Coronary artery (tissue), 2 donors: ENCODE data around the gene VPS36.
A peak's percentile ranks its signal among the peaks of the same experiment; 100 is the strongest.

Experiments used
- DNase-seq: peaks from one replicate; pipeline ENCODE4 v3.0.0-alpha.2; 2017; ENCODE audit warnings: low spot score
- H3K27ac ChIP-seq, 2 donors: fragments of 200-600 bp; sonication (generic); one replicate each; pipeline ENCODE4 v1.5.1; 2016 to 2019
- H3K4me3 ChIP-seq: fragments of 200-600 bp; sonication (generic); 2 replicates; pipeline ENCODE4 v1.5.1; 2016; ENCODE audit warnings: mild to moderate bottlenecking, moderate library complexity
- CTCF ChIP-seq: fragments of 200-600 bp; sonication (generic); IDR thresholded peaks from one replicate; pipeline ENCODE4 v1.5.1; 2019; ENCODE audit warnings: antibody characterized with exemption

The VPS36 gene

GRCh38 chr13:52449331-52450011 is 963 bp downstream of the VPS36 start:
- no peak for TF ChIP-seq CTCF
- peak overlapping the region; percentile 85 to 94 for H3K27ac ChIP-seq
- peak overlapping the region; percentile 77 for H3K4me3 ChIP-seq
- no peak for DNase-seq

- H3K4me3 ChIP-seq, result peak overlapping the region; percentile 77
- no peak for TF ChIP-seq CTCF
- DNase-seq, result no peak
- H3K27ac ChIP-seq, result no peak overlapping the region
These were observed 2.5 kb downstream of the VPS36 start for GRCh38 chr13:52447815-52448552.

GRCh38 chr13:52447354-52447753 is 3.1 kb downstream of the VPS36 start:
- no peak overlapping the region for H3K27ac ChIP-seq
- no peak overlapping the region for H3K4me3 ChIP-seq
- no peak for TF ChIP-seq CTCF
- DNase-seq, result no peak

- DNase-seq, result no peak
- TF ChIP-seq CTCF, result no peak
These were observed 4.2 kb downstream of the VPS36 start for GRCh38 chr13:52446265-52446664.

GRCh38 chr13:52432456-52432855 is 18.0 kb downstream of the VPS36 start:
- no peak for TF ChIP-seq CTCF
- DNase-seq, result no peak
- Histone ChIP-seq H3K27ac (no peak overlapping the region), H3K4me3 (no peak overlapping the region)

More at GRCh38 chr13:52446265-52446664, 4.2 kb downstream of the VPS36 start:
- Histone ChIP-seq H3K27ac (no peak overlapping the region), H3K4me3 (no peak overlapping the region)

GRCh38 chr13:52428295-52428694 is 22.1 kb downstream of the VPS36 start:
- no peak for TF ChIP-seq CTCF
- Histone ChIP-seq H3K27ac (no peak overlapping the region), H3K4me3 (no peak overlapping the region)
- no peak for DNase-seq

- no peak for TF ChIP-seq CTCF
- no peak for DNase-seq
- no peak overlapping the region for H3K27ac ChIP-seq
- H3K4me3 ChIP-seq, result no peak overlapping the region
These were observed 29.2 kb downstream of the VPS36 start for GRCh38 chr13:52421216-52421615.
